ENCODE results near the gene TMEM120B.

TMEM120B gene

GRCh38 chr12:121825041-121825523, 112.5 kb downstream of the TMEM120B start:
- no peak for DNase-seq (ENCODE audit: extremely low read depth, low read depth)
- no peak for TF ChIP-seq CTCF (IDR thresholded peaks at IDR 0.05; ENCODE audit: low read depth, low read length, missing control alignments)
- H3K4me3 ChIP-seq (replicated peaks; ENCODE audit: low read depth, low read length) = no peak overlapping the region

- no peak for TF ChIP-seq CTCF (IDR thresholded peaks at IDR 0.05; ENCODE audit: low read depth, low read length, missing control alignments)
- H3K4me3 ChIP-seq (replicated peaks; ENCODE audit: low read depth, low read length) = no peak overlapping the region
- no peak for DNase-seq (ENCODE audit: extremely low read depth, low read depth)
Observed at GRCh38 chr12:121826318-121827150, 114.0 kb downstream of the TMEM120B start.

GRCh38 chr12:121827351-121828099, 115.0 kb downstream of the TMEM120B start:
- TF ChIP-seq CTCF (IDR thresholded peaks at IDR 0.05; ENCODE audit: low read depth, low read length, missing control alignments) = no peak
- H3K4me3 ChIP-seq (replicated peaks; ENCODE audit: low read depth, low read length) = no peak overlapping the region
- DNase-seq (ENCODE audit: extremely low read depth, low read depth) = no peak

GRCh38 chr12:121828306-121828705, 115.8 kb downstream of the TMEM120B start:
- no peak overlapping the region for H3K4me3 ChIP-seq (replicated peaks; ENCODE audit: low read depth, low read length)
- no peak for DNase-seq (ENCODE audit: extremely low read depth, low read depth)
- no peak for TF ChIP-seq CTCF (IDR thresholded peaks at IDR 0.05; ENCODE audit: low read depth, low read length, missing control alignments)

- no peak for TF ChIP-seq CTCF (IDR thresholded peaks at IDR 0.05; ENCODE audit: low read depth, low read length, missing control alignments)
- no peak overlapping the region for H3K4me3 ChIP-seq (replicated peaks; ENCODE audit: low read depth, low read length)
- no peak for DNase-seq (ENCODE audit: extremely low read depth, low read depth)
Observed at GRCh38 chr12:121828826-121829225, 116.3 kb downstream of the TMEM120B start.

- no peak for TF ChIP-seq CTCF (IDR thresholded peaks at IDR 0.05; ENCODE audit: low read depth, low read length, missing control alignments)
- no peak for DNase-seq (ENCODE audit: extremely low read depth, low read depth)
- no peak overlapping the region for H3K4me3 ChIP-seq (replicated peaks; ENCODE audit: low read depth, low read length)
Observed at GRCh38 chr12:121829250-121829918, 116.8 kb downstream of the TMEM120B start.

All from HFF-Myc (cell line).